Measurements from ENCODE around the gene ULK4. TPM values are rescaled to one million over a fixed set of nuclear protein-coding genes. Genes with fewer than 3 reads are reported as not detected.

The ULK4 gene
- total and polyA plus RNA-seq, 2 of the 4 experiments (the other 2 are of a cell fraction): 2.7 to 5.0 TPM

GRCh38 chr3:41248525-41248924 lies 713.4 kb downstream of the ULK4 start:
- no peak overlapping the region for H3K27ac ChIP-seq (ENCODE audit: insufficient read depth, low read length)
- in situ Hi-C loops (cut with MboI; ENCODE audit: low sequenced_read_pairs) (no loop called here), dilution Hi-C loops (cut with HindIII; ENCODE audit: low sequenced_read_pairs, unreplicated experiment) (no loop called here), intact Hi-C loops (cut with micrococcal nuclease) (no loop called here)
- no peak overlapping the region for H3K4ac ChIP-seq (ENCODE audit: low read depth, low read length)
- no TSS peak for BruUV-seq (replicated peaks)
- H3K4me1 ChIP-seq (ENCODE audit: control insufficient read depth, insufficient read depth, low read length): peaks cover 3% of the 10 kb centered on the region; the same call in 1 of the 2 replicates
- H3K4me2 ChIP-seq (ENCODE audit: low read depth, low read length): no peak overlapping the region
- no peak overlapping the region for H2BK120ac ChIP-seq (ENCODE audit: low read depth, low read length)
- H3K18ac ChIP-seq (ENCODE audit: low read depth, low read length): no peak overlapping the region
- H3K79me1 ChIP-seq (ENCODE audit: low read depth in 1 of 2, low read length in 2 of 2): no peaks in the 10 kb centered on the region
- ChIA-PET POLR2A (ENCODE audit: unreplicated experiment) (no interaction called here), CTCF (no interaction called here)
- H3K9ac ChIP-seq (ENCODE audit: low read depth, low read length): no peak overlapping the region
- H4K8ac ChIP-seq (ENCODE audit: low read depth in 2 of 2, low read length in 2 of 2): no peak overlapping the region
- H3K56ac ChIP-seq (ENCODE audit: extremely low read depth, insufficient read depth, low read length): no peak overlapping the region
- ATAC-seq (ENCODE audit: low read depth): peak; percentile 31; the same call in 1 of the 2 replicates
- no peak overlapping the region for H2BK20ac ChIP-seq (ENCODE audit: low read depth, low read length)
- peaks cover 11% of the 10 kb centered on the region for H3K36me3 ChIP-seq (ENCODE audit: control insufficient read depth, insufficient read depth, low read length)
- whole genome bisulfite sequencing, 2 experiments (ENCODE audit: extremely low coverage in 2 of 2, insufficient read length in 1 of 2): 83% methylated on average over 3 of the region's 3 CpGs; no CpG with 5 or more reads in 1 of the 2 experiments
- no peak overlapping the region for H2BK5ac ChIP-seq (ENCODE audit: low read depth, low read length, poor library complexity, severe bottlenecking)
- H3K4me3 ChIP-seq (ENCODE audit: insufficient read depth, low read depth, low read length): no peak overlapping the region
- H4K20me1 ChIP-seq (ENCODE audit: insufficient read depth, low read length): no peaks in the 10 kb centered on the region; the same call in 1 of the 2 replicates
- no peak overlapping the region; the same call in 2 of the 3 replicates for H2BK15ac ChIP-seq (ENCODE audit: low read depth, low read length)
- TF ChIP-seq RCOR1 (IDR thresholded peaks at IDR 0.05; ENCODE audit: insufficient replicate concordance, low read length) (no peak), CEBPB (IDR thresholded peaks at IDR 0.05; ENCODE audit: low read depth, low read length) (no peak), CHD1 (IDR thresholded peaks at IDR 0.05; ENCODE audit: low read depth, low read length) (no peak), FOS (IDR thresholded peaks at IDR 0.05; ENCODE audit: low read depth, low read length) (no peak), ELK1 (IDR thresholded peaks at IDR 0.05; ENCODE audit: borderline replicate concordance, low read depth, low read length) (no peak), RAD21 (IDR thresholded peaks at IDR 0.05; ENCODE audit: low read length) (no peak), MAZ (IDR thresholded peaks at IDR 0.05; ENCODE audit: borderline replicate concordance, low read depth, low read length) (no peak), USF2 (IDR thresholded peaks at IDR 0.05; ENCODE audit: low read depth, low read length) (no peak), NFE2L2 (IDR thresholded peaks at IDR 0.05; ENCODE audit: low read depth, low read length) (no peak), MXI1 (IDR thresholded peaks at IDR 0.05; ENCODE audit: borderline replicate concordance, low read depth, low read length) (no peak)
- no peaks in the 10 kb centered on the region for H3K27me3 ChIP-seq (ENCODE audit: control insufficient read depth, insufficient read depth, low read length)
- H4K91ac ChIP-seq (ENCODE audit: insufficient read depth, low read depth, low read length): no peak overlapping the region
- H3K14ac ChIP-seq (replicated peaks; ENCODE audit: low read depth, low read length): no peak overlapping the region
- H2AK9ac ChIP-seq (replicated peaks; ENCODE audit: low read depth, low read length, poor library complexity): no peak overlapping the region
- H3K9me1 ChIP-seq (ENCODE audit: insufficient read depth, low read length): peaks cover 19% of the 10 kb centered on the region; the same call in 1 of the 2 replicates
- DNase-seq: no peak
- no peak overlapping the region for H3K23ac ChIP-seq (ENCODE audit: low read depth, low read length)
- H2AK5ac ChIP-seq (ENCODE audit: low read depth, low read length): no peak overlapping the region
- peak overlapping the region; percentile 68 for H2AFZ ChIP-seq (replicated peaks; ENCODE audit: low read length, poor library complexity)
- H4K5ac ChIP-seq (ENCODE audit: low read depth, low read length): no peak overlapping the region
- no peaks in the 10 kb centered on the region for H3K9me3 ChIP-seq (ENCODE audit: control insufficient read depth, insufficient read depth, low read length)
